ENCODE results near the gene PLPPR1.

DNA sequence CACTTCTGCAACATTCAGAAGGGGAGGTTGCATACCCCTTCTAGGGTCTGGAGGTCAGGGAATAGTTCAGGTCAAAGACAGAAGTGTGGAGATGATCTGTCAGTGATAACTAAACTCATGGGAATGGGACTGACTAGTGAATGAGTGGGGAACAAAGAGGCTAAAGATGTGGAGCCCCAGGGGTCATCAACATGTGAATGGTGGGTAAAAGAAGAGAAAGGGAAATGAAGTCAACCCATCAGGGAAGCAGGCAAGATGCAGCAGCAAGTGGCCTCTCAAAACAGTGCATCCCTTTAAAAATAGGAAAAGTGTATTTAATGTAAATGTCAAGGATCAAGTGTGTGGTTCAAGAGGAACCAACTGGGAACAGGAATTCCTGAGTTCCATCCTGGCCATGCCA is 69.9 kb downstream of the PLPPR1 start:
- TF ChIP-seq, protein P1, sequence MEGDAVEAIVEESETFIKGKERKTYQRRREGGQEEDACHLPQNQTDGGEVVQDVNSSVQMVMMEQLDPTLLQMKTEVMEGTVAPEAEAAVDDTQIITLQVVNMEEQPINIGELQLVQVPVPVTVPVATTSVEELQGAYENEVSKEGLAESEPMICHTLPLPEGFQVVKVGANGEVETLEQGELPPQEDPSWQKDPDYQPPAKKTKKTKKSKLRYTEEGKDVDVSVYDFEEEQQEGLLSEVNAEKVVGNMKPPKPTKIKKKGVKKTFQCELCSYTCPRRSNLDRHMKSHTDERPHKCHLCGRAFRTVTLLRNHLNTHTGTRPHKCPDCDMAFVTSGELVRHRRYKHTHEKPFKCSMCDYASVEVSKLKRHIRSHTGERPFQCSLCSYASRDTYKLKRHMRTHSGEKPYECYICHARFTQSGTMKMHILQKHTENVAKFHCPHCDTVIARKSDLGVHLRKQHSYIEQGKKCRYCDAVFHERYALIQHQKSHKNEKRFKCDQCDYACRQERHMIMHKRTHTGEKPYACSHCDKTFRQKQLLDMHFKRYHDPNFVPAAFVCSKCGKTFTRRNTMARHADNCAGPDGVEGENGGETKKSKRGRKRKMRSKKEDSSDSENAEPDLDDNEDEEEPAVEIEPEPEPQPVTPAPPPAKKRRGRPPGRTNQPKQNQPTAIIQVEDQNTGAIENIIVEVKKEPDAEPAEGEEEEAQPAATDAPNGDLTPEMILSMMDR (IDR thresholded peaks at IDR 0.05): no peak
- TF ChIP-seq ZFX (IDR thresholded peaks at IDR 0.05; ENCODE audit: borderline replicate concordance): no peak
